GM12878 (cell line): ENCODE measurements around the gene MLXIP. TPM values are rescaled to one million over a fixed set of nuclear protein-coding genes. Genes with fewer than 3 reads are reported as not detected.

Source experiments
- ATAC-seq: fragments of 200-7000 bp; cut with Tn5 transposase; 3 replicates; pipeline ENCODE4 v1.9.1; 2020; ENCODE audit warnings: mild to moderate bottlenecking, moderate library complexity
- BruUV-seq: library from RNA; stranded (reverse); fragments of 400-500 nt; replicated peaks from 2 replicates; lab custom pipeline; 2021; lab: Mats Ljungman, UMichigan
- CTCF ChIA-PET: fragments of 300-600 bp; sonication (Branson Sonifier 250); formaldehyde crosslinking; extraction: SDS; loops from one replicate; lab custom pipeline; 2021; ENCODE audit warnings: inconsistent platforms; lab: Yijun Ruan, JAX
- POLR2A ChIA-PET: fragments of 350-600 bp; formaldehyde crosslinking; extraction: SDS; loops from one replicate; lab custom pipeline; 2021; ENCODE audit warnings: inconsistent platforms; lab: Charles Lee
- RAD21 ChIA-PET: fragments of 300-600 bp; sonication (Branson Sonifier 250); formaldehyde crosslinking; loops from one replicate; lab custom pipeline; 2023; ENCODE audit warnings: antibody characterized with exemption; ENCODE audit not compliant: unreplicated experiment; lab: Charles Lee
- SMC1A ChIA-PET: fragments of 300-600 bp; sonication (Branson Sonifier 250); formaldehyde crosslinking; loops from one replicate; lab custom pipeline; 2023; ENCODE audit not compliant: unreplicated experiment, uncharacterized antibody; lab: Charles Lee
- DNase-seq: peaks from one replicate; pipeline ENCODE4 v3.0.0-alpha.2; 2011; ENCODE audit warnings: low read depth, low spot score
- FAIRE-seq: peaks from 3 replicates; lab custom pipeline; 2011; peaks lifted over from hg19 to GRCh38; lab: Jason Lieb, UNC
- H2AFZ ChIP-seq: 2 replicates; pipeline ENCODE4 v1.6.0; 2011; ENCODE audit warnings: low read depth, low read length, control low read depth; ENCODE audit not compliant: control insufficient read depth
- H3K27ac ChIP-seq: 2 replicates; pipeline ENCODE4 v1.5.1; 2011; ENCODE audit warnings: control low read depth; ENCODE audit not compliant: control insufficient read depth, insufficient read depth
- H3K27me3 ChIP-seq, 2 experiments: replicated peaks in 1 of 2; 2 replicates each; pipeline versions ENCODE4 v1.6.0 to v1.6.1; 2011; ENCODE audit warnings: low read length in 1 of 2; ENCODE audit not compliant: control insufficient read depth in 2 of 2, insufficient read depth in 2 of 2
- H3K36me3 ChIP-seq, 2 experiments: 2 replicates each; pipeline ENCODE4 v1.5.1; 2011; ENCODE audit warnings: low read length in 1 of 2; ENCODE audit not compliant: control insufficient read depth in 2 of 2, insufficient read depth in 2 of 2
- H3K4me1 ChIP-seq: 2 replicates; pipeline ENCODE4 v1.6.1; 2011; ENCODE audit warnings: mild to moderate bottlenecking, low read length, moderate library complexity, mixed read lengths; ENCODE audit not compliant: control insufficient read depth, insufficient read depth
- H3K4me2 ChIP-seq: 2 replicates; pipeline ENCODE4 v1.6.0; 2011; ENCODE audit warnings: control low read depth; ENCODE audit not compliant: control insufficient read depth, insufficient read depth
- H3K4me3 ChIP-seq: fragments of 200-600 bp; sonication (generic); 2 replicates; pipeline ENCODE4 v1.5.1; 2016
- H3K79me2 ChIP-seq: 2 replicates; pipeline ENCODE4 v1.6.0; 2011; ENCODE audit warnings: low read length; ENCODE audit not compliant: control insufficient read depth, insufficient read depth
- H3K9ac ChIP-seq: 2 replicates; pipeline ENCODE4 v1.8.0; 2011; ENCODE audit warnings: low read length, control low read depth, mixed read lengths; ENCODE audit not compliant: control insufficient read depth, insufficient read depth
- H3K9me3 ChIP-seq: replicated peaks from 3 replicates; pipeline ENCODE4 v1.5.1; 2011; ENCODE audit warnings: mild to moderate bottlenecking, low read length; ENCODE audit not compliant: control insufficient read depth, insufficient read depth
- H4K20me1 ChIP-seq: 2 replicates; pipeline ENCODE4 v1.6.0; 2011; ENCODE audit not compliant: control insufficient read depth, insufficient read depth
- KLF5 ChIP-seq: fragments of 450-650 bp; IDR thresholded peaks from 2 replicates; pipeline ENCODE4 v1.6.1; 2014; ENCODE audit warnings: mild to moderate bottlenecking; ENCODE audit not compliant: partially characterized antibody
- MYC ChIP-seq: IDR thresholded peaks from 2 replicates; pipeline ENCODE4 v1.6.1; 2011; ENCODE audit warnings: mild to moderate bottlenecking, low read length, moderate library complexity, inconsistent platforms; ENCODE audit not compliant: insufficient read depth, insufficient replicate concordance, insufficient read length, severe bottlenecking
- PAX5 ChIP-seq: IDR thresholded peaks from 2 replicates; pipeline ENCODE4 v1.6.1; 2011; ENCODE audit warnings: low read depth, low read length, borderline replicate concordance
- RELA ChIP-seq: fragments of 450-650 bp; IDR thresholded peaks from 2 replicates; pipeline ENCODE4 v1.8.0; 2014; ENCODE audit warnings: borderline replicate concordance; ENCODE audit not compliant: partially characterized antibody
- TBL1XR1 ChIP-seq: IDR thresholded peaks from 2 replicates; pipeline ENCODE4 v1.6.1; 2012; ENCODE audit warnings: low read depth, low read length, improper control_type of control experiment
- YBX1 ChIP-seq: fragments of 450-650 bp; IDR thresholded peaks from 2 replicates; pipeline ENCODE4 v1.6.1; 2016; ENCODE audit warnings: antibody characterized with exemption
- ZNF384 ChIP-seq: IDR thresholded peaks from 2 replicates; pipeline ENCODE4 v1.6.1; 2012; ENCODE audit warnings: low read depth, mild to moderate bottlenecking, low read length, improper control_type of control experiment, borderline replicate concordance
- ZZZ3 ChIP-seq: IDR thresholded peaks from 2 replicates; pipeline ENCODE4 v1.6.1; 2011; ENCODE audit warnings: low read depth; ENCODE audit not compliant: control insufficient read depth, insufficient read length
- WGBS: methylation state at CpG from one replicate; pipeline ENCODE4 v1.1.6; 2016; ENCODE audit warnings: low lambda C conversion rate; ENCODE audit not compliant: insufficient replicate concordance, insufficient coverage; ENCODE audit errors: missing lambda C conversion rate; 5-methylcytosine and 5-hydroxymethylcytosine counted together
- in situ Hi-C: fragments of 300-500 bp; cut with MboI; formaldehyde crosslinking; loops from 9 replicates; pipeline ENCODE4 v1.14.3; 2018; ENCODE audit warnings: mixed read lengths
- intact Hi-C: fragments of 100-400 bp; cut with micrococcal nuclease; formaldehyde crosslinking; loops from one replicate; pipeline ENCODE4 v1.14.2; 2022; ENCODE audit not compliant: unreplicated experiment
- polyA plus RNA-seq, 11 experiments: library from polyadenylated mRNA; depleted of rRNA in 4 of 11; unstranded in 6 of 11; stranded (reverse) in 5 of 11; fragments of >200 nt; fragmentation: Nextera tagmentation in 4 of 11; fragmentation: Illumina TruSeq in 1 of 11; extraction: Ambion mirVana in 4 of 11; extraction: Trizol in 1 of 11; gene quantifications; 1 replicate in 1 of 11; 2 replicates in 10 of 11; pipeline versions ENCODE4 v1.2.1 to v1.2.3, GENCODE V29; 2011 to 2016; ENCODE audit warnings: inconsistent platforms in 2 of 11, missing spikeins in 2 of 11, low read depth in 1 of 11
- total RNA-seq, 4 experiments: library from RNA; depleted of rRNA in 3 of 4; stranded (reverse); fragments of >200 nt in 3 of 4; fragmentation: Illumina TruSeq in 1 of 4; extraction: Trizol in 1 of 4; gene quantifications; 2 replicates each; pipeline versions ENCODE4 v1.2.1 to v1.2.3, GENCODE V29; 2013 to 2021
- TF ChIP-seq, protein P1 (sequence below): IDR thresholded peaks from 2 replicates; pipeline ENCODE4 v1.6.1; 2012; ENCODE audit warnings: improper control_type of control experiment, low read depth, low read length; ENCODE audit not compliant: insufficient replicate concordance
- TF ChIP-seq, protein P2 (sequence below): IDR thresholded peaks from 2 replicates; pipeline ENCODE4 v1.6.1; 2012; ENCODE audit warnings: low read length, inconsistent platforms
- TF ChIP-seq, protein P3 (sequence below): fragments of 450-650 bp; IDR thresholded peaks from 2 replicates; pipeline ENCODE4 v1.6.1; 2018; ENCODE audit warnings: borderline replicate concordance, mild to moderate bottlenecking; ENCODE audit not compliant: partially characterized antibody

The MLXIP gene
- total and polyA plus RNA-seq, 10 of the 15 experiments (the other 5 are each of a cell fraction or from before 2014, with no cell fraction given) = 1.1 to 23.7 (median 7.0) TPM

DNA sequence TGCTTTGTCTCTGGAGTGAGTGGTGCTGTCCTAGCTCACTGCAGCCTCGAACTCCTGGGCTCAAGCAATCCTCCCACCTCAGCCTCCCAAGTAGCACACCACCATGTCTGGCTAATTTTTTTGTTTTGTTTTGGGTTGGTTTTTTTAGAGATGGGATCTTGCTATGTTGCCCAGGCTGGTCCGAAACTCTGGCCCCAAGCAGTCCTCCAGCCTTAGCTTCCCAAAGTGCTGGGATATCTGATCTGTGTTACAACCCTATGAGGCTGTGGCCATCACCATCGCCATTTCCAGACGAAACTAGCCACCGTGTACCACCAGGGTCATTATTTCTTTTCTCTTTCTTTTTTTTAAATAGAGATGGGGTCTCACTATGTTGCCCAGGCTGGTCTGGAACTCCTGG lies 92.8 kb downstream of the MLXIP start (continued):
- TF ChIP-seq, protein P1, sequence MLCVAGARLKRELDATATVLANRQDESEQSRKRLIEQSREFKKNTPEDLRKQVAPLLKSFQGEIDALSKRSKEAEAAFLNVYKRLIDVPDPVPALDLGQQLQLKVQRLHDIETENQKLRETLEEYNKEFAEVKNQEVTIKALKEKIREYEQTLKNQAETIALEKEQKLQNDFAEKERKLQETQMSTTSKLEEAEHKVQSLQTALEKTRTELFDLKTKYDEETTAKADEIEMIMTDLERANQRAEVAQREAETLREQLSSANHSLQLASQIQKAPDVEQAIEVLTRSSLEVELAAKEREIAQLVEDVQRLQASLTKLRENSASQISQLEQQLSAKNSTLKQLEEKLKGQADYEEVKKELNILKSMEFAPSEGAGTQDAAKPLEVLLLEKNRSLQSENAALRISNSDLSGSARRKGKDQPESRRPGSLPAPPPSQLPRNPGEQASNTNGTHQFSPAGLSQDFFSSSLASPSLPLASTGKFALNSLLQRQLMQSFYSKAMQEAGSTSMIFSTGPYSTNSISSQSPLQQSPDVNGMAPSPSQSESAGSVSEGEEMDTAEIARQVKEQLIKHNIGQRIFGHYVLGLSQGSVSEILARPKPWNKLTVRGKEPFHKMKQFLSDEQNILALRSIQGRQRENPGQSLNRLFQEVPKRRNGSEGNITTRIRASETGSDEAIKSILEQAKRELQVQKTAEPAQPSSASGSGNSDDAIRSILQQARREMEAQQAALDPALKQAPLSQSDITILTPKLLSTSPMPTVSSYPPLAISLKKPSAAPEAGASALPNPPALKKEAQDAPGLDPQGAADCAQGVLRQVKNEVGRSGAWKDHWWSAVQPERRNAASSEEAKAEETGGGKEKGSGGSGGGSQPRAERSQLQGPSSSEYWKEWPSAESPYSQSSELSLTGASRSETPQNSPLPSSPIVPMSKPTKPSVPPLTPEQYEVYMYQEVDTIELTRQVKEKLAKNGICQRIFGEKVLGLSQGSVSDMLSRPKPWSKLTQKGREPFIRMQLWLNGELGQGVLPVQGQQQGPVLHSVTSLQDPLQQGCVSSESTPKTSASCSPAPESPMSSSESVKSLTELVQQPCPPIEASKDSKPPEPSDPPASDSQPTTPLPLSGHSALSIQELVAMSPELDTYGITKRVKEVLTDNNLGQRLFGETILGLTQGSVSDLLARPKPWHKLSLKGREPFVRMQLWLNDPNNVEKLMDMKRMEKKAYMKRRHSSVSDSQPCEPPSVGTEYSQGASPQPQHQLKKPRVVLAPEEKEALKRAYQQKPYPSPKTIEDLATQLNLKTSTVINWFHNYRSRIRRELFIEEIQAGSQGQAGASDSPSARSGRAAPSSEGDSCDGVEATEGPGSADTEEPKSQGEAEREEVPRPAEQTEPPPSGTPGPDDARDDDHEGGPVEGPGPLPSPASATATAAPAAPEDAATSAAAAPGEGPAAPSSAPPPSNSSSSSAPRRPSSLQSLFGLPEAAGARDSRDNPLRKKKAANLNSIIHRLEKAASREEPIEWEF = no peak
- TF ChIP-seq MYC = no peak
- TF ChIP-seq, protein P2, sequence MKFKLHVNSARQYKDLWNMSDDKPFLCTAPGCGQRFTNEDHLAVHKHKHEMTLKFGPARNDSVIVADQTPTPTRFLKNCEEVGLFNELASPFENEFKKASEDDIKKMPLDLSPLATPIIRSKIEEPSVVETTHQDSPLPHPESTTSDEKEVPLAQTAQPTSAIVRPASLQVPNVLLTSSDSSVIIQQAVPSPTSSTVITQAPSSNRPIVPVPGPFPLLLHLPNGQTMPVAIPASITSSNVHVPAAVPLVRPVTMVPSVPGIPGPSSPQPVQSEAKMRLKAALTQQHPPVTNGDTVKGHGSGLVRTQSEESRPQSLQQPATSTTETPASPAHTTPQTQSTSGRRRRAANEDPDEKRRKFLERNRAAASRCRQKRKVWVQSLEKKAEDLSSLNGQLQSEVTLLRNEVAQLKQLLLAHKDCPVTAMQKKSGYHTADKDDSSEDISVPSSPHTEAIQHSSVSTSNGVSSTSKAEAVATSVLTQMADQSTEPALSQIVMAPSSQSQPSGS = no peak

- FAIRE-seq (no peak), ATAC-seq (no peak), DNase-seq (no peak)
- RAD21 ChIA-PET = no interaction called here
- TF ChIP-seq KLF5 = no peak
- no peak for TF ChIP-seq ZZZ3
- TF ChIP-seq ZNF384 = no peak
- no peak for TF ChIP-seq PAX5
- TF ChIP-seq TBL1XR1 = no peak
- TF ChIP-seq YBX1 = no peak
- TF ChIP-seq RELA = no peak
- TF ChIP-seq, protein P3, sequence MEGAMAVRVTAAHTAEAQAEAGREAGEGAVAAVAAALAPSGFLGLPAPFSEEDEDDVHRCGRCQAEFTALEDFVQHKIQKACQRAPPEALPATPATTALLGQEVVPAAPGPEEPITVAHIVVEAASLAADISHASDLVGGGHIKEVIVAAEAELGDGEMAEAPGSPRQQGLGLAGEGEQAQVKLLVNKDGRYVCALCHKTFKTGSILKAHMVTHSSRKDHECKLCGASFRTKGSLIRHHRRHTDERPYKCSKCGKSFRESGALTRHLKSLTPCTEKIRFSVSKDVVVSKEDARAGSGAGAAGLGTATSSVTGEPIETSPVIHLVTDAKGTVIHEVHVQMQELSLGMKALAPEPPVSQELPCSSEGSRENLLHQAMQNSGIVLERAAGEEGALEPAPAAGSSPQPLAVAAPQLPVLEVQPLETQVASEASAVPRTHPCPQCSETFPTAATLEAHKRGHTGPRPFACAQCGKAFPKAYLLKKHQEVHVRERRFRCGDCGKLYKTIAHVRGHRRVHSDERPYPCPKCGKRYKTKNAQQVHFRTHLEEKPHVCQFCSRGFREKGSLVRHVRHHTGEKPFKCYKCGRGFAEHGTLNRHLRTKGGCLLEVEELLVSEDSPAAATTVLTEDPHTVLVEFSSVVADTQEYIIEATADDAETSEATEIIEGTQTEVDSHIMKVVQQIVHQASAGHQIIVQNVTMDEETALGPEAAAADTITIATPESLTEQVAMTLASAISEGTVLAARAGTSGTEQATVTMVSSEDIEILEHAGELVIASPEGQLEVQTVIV = no peak
- SMC1A ChIA-PET = no interaction called here
- H3K27ac ChIP-seq = no peak overlapping the region
- no peaks in the 10 kb centered on the region for H3K9me3 ChIP-seq
- no peaks in the 10 kb centered on the region for H3K79me2 ChIP-seq
- no peak overlapping the region for H3K9ac ChIP-seq
- H3K27me3 ChIP-seq = peaks cover 0 to 3% of the 10 kb centered on the region in 2 experiments; a peak in 1 of 4 replicates
- intact Hi-C loops = no loop called here
- no peak overlapping the region for H2AFZ ChIP-seq
- no peak overlapping the region for H3K4me3 ChIP-seq
- no peaks in the 10 kb centered on the region for H3K36me3 ChIP-seq
- no TSS peak for BruUV-seq
- H4K20me1 ChIP-seq = no peaks in the 10 kb centered on the region
- CTCF ChIA-PET = no interaction called here
- in situ Hi-C loops = no loop called here
- POLR2A ChIA-PET = no interaction called here
- H3K4me2 ChIP-seq = no peak overlapping the region
- WGBS = 64% methylated on average over 17 of the region's 17 CpGs
- peaks cover 1% of the 10 kb centered on the region for H3K4me1 ChIP-seq
These were observed 93.8 kb downstream of the MLXIP start for GRCh38 chr12:122172262-122172939.
